GM18526 (cell line): ENCODE data around the gene CTNNA1.

Source experiments
- POLR2A ChIP-seq: IDR thresholded peaks from 3 replicates; pipeline ENCODE4 v1.6.1; 2011; ENCODE audit not compliant: insufficient read length; ENCODE audit errors: extremely low read depth

CTNNA1 gene, protein sequence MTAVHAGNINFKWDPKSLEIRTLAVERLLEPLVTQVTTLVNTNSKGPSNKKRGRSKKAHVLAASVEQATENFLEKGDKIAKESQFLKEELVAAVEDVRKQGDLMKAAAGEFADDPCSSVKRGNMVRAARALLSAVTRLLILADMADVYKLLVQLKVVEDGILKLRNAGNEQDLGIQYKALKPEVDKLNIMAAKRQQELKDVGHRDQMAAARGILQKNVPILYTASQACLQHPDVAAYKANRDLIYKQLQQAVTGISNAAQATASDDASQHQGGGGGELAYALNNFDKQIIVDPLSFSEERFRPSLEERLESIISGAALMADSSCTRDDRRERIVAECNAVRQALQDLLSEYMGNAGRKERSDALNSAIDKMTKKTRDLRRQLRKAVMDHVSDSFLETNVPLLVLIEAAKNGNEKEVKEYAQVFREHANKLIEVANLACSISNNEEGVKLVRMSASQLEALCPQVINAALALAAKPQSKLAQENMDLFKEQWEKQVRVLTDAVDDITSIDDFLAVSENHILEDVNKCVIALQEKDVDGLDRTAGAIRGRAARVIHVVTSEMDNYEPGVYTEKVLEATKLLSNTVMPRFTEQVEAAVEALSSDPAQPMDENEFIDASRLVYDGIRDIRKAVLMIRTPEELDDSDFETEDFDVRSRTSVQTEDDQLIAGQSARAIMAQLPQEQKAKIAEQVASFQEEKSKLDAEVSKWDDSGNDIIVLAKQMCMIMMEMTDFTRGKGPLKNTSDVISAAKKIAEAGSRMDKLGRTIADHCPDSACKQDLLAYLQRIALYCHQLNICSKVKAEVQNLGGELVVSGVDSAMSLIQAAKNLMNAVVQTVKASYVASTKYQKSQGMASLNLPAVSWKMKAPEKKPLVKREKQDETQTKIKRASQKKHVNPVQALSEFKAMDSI

DNA sequence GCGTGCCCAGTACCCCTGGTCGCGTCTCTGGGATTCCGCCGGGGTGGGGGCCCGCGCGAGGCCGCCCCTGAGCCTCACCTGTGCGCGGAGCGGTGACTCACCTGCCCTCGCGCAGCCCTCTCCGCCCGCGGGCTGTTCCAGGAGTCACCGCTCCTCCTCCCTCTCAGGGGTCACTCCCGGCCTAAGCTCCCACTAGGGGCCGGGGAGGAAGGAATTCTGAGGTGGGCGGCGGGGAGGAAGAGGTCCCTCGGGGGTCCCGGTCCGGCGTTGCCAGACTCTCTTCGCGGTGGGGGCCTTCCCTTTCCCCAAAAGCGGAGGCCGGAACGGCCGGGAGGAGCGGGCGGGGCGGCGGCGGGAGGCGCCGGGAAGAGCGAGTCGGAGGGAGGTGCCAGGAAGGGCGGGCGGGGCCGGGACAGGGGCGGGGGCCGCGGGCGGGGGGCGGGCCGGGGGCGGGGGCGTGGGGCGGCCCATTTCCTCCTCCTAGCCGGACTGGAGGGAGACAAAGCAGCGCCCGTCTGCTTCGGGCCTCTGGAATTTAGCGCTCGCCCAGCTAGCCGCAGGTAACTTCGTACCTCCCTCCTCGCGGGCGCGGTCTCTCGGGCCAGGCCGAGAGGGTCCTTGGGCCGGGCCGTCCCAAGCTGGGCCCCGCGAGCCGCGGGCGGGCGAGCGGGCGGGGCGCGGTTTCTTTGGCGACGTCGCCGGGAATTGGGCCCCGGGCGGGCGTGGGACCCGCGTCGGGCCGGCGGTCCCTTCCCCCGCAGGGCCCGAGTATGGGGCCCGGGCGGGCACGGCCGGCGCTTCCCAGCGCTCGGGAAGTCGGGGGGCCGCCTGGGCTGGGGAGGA lies at the start of gene CTNNA1:
Gene CTNNA1 (plus strand): TSS at position 475 of the 843 bp plus-strand sequence. CDS start 28,500 bp downstream, outside the sequence.
- peak; percentile 69 for TF ChIP-seq POLR2A

DNA sequence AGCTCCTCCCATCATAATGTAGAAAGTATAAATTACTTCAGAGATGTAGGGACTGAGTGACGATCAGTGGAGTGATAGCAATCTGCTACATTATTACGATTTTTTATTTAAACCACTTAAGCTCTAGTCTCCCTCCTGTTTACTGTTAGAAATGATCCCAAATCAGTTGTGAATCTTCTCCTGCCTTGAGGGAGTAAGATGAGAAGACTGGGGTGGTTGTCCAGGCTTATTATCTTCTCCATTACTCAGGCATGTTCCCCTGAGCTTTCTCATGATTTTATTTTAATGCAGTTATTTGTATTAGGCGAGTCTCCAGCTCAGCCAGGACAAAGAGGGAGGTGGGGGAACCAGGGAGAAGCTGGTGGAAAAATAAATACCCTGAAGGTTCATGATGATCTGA lies 48.2 kb upstream of the CTNNA1 start:
- TF ChIP-seq POLR2A, result no peak

GRCh38 chr5:138705567-138705966 lies 47.7 kb upstream of the CTNNA1 start:
- no peak for TF ChIP-seq POLR2A

GRCh38 chr5:138706655-138707480 lies 46.4 kb upstream of the CTNNA1 start:
- no peak for TF ChIP-seq POLR2A

- TF ChIP-seq POLR2A, result no peak
Observed at GRCh38 chr5:138708791-138709190, 44.4 kb upstream of the CTNNA1 start.

DNA sequence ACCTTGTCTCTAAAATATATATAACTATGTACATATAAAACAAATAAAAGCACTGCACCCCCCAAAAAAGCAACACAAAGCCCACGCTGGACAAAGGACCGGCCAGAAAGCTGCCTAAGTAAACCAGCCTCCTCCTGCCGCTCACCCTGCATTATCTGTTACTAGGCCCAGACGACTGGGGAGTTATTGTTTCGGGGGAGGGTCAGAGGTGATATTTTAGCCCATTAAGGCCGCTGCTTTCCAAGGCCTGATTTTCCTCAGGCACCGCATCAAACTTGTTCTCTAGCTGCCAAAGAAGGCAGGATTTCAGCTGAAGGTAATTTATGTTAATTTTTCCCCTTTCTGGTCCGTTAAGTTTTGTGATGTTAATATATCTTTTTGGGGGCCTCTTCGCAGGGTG lies 44.0 kb upstream of the CTNNA1 start:
- no peak for TF ChIP-seq POLR2A

- TF ChIP-seq POLR2A, result no peak
Observed at GRCh38 chr5:138711087-138711486, 42.1 kb upstream of the CTNNA1 start.

DNA sequence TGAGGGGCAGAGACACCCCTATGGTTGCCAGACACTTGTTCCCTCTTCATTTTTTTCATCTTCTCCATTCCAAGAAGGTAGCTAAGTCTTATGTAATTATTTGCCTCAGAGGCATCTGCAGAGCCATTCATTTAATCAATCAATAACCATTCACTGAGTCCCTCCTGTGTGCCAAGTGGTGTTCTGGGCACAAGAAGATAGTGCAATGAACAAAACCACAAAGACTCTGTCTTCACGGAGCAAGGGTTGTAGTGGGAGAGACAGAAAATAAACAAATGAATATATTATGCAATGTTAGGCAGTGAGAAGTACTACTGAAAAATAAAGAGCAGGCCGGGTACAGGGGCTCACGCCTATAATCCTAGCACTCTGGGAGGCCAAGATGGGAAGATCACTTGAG lies 41.4 kb upstream of the CTNNA1 start:
- no peak for TF ChIP-seq POLR2A

- TF ChIP-seq POLR2A, result no peak
Observed at GRCh38 chr5:138712324-138712723, 40.9 kb upstream of the CTNNA1 start.

- no peak for TF ChIP-seq POLR2A
Observed at GRCh38 chr5:138712791-138713190, 40.4 kb upstream of the CTNNA1 start.

GRCh38 chr5:138713247-138713646 lies 40.0 kb upstream of the CTNNA1 start:
- TF ChIP-seq POLR2A, result no peak

- no peak for TF ChIP-seq POLR2A
Observed at GRCh38 chr5:138714694-138715093, 38.5 kb upstream of the CTNNA1 start.

DNA sequence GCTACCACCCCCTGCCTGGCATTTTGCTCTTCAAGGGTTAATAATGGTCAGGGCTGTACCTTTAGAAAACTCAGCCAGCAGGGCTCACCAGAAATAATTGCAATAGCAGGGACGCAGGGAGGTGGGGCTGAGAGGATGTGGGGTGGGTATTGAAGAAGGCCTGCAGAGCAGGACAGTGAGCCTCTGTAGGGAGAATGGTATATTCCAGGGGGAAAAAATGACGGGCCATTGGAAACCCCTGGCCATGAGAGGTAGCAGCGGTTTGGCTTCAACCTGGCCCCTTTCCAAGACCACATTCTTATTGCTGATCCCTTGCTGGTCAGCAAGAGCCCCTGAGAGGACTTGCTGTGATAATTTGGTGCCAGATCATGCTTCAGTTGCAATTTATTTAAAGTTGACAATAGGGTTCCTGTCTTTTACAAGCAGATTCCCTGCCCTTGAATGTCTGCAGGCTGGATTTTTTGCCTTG lies 36.7 kb upstream of the CTNNA1 start:
- TF ChIP-seq POLR2A, result no peak

DNA sequence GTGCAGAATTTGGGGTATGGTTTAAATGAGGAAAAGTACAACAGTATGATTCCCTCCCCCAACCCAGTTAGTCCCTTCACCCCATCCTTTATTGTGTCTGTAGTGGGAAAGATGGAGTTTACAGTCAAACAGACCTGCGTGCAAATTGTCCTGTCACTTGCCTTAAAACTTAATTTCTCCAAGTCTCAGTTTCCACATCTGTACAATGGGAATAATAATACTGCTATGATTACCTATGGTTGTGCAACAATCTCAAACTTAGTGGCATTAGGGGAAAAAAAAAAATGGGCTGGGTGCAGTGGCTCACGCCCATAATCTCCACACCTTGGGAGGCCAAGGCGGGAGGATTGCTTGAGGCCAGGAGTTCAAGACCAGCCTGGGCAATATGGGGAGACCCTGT lies 35.8 kb upstream of the CTNNA1 start:
- TF ChIP-seq POLR2A, result no peak
